K562 (cell line): Measurements from ENCODE around the gene MRPL38. TPM values are rescaled to one million over a fixed set of nuclear protein-coding genes. Genes with fewer than 3 reads are reported as not detected.

Experiments
- NFXL1 ChIP-seq: fragments of 450-650 bp; formaldehyde crosslinking; IDR thresholded peaks from 2 replicates; pipeline ENCODE4 v1.4.0; 2021; ENCODE audit warnings: mild to moderate bottlenecking
- PML ChIP-seq: IDR thresholded peaks from 2 replicates; pipeline ENCODE4 v1.6.1; 2012; ENCODE audit warnings: low read length, inconsistent platforms
- polyA plus RNA-seq, 8 experiments: library from polyadenylated mRNA; depleted of rRNA in 4 of 8; stranded (reverse) in 5 of 8; unstranded in 3 of 8; fragments of >200 nt; fragmentation: Nextera tagmentation in 2 of 8; fragmentation: Illumina TruSeq in 1 of 8; extraction: Ambion mirVana in 2 of 8; extraction: Trizol in 1 of 8; gene quantifications; 2 replicates each; pipeline versions ENCODE4 v1.2.1 to v1.2.3, GENCODE V29; 2011 to 2014; ENCODE audit warnings: inconsistent platforms in 1 of 8, missing spikeins in 1 of 8
- total RNA-seq, 7 experiments: library from RNA; depleted of rRNA in 6 of 7; stranded (reverse); fragments of >200 nt in 6 of 7; fragmentation: Illumina TruSeq in 2 of 7; extraction: Trizol in 2 of 7; gene quantifications; 2 replicates each; pipeline versions ENCODE4 v1.2.1 to v1.2.3, GENCODE V29; 2011 to 2021; ENCODE audit warnings: low replicate concordance in 1 of 7
- TF ChIP-seq, protein P1 (sequence below): fragments of 250-450 bp; sonication (Bioruptor Pico); IDR thresholded peaks from 2 replicates; pipeline ENCODE4 v1.5.0; 2021
- TF ChIP-seq, protein P2 (sequence below): sonication (generic); formaldehyde crosslinking; IDR thresholded peaks from 2 replicates; pipeline ENCODE4 v1.8.0; 2022; ENCODE audit warnings: mild to moderate bottlenecking, missing genetic modification reagents
- TF ChIP-seq, protein P3 (sequence below): fragments of 250-450 bp; sonication (Bioruptor Pico); IDR thresholded peaks from 2 replicates; pipeline ENCODE4 v1.8.0; 2021; ENCODE audit warnings: mild to moderate bottlenecking, moderate library complexity

MRPL38 gene
- total and polyA plus RNA-seq, 9 of the 15 experiments (the other 6 are each of a cell fraction or from before 2014, with no cell fraction given), result 4.5 to 154 (median 48.5) TPM

DNA sequence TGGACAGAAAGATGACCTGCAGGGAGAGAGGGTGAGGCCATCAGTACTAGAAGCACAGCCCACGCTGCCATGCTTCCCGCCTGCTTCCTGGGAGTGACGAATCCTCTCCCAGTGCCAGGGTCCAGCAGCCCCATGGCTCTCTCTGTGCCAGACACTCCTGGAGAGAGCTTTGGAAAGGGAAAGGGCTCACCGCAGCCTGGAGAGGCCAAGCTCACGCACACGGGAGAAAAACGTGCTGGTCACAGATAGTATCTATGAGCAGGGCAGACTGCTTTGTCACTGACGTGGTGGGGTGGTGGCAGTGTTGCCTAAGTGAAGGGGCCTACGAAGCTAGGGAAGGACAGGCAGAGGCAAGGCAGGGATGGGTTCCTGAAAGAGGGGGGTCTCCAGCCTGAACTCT is 55.0 kb downstream of the MRPL38 start (continued):
- TF ChIP-seq, protein P1, sequence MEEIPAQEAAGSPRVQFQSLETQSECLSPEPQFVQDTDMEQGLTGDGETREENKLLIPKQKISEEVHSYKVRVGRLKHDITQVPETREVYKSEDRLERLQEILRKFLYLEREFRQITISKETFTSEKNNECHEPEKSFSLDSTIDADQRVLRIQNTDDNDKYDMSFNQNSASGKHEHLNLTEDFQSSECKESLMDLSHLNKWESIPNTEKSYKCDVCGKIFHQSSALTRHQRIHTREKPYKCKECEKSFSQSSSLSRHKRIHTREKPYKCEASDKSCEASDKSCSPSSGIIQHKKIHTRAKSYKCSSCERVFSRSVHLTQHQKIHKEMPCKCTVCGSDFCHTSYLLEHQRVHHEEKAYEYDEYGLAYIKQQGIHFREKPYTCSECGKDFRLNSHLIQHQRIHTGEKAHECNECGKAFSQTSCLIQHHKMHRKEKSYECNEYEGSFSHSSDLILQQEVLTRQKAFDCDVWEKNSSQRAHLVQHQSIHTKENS (CRISPR knock-in tag), result no peak
- TF ChIP-seq, protein P2, sequence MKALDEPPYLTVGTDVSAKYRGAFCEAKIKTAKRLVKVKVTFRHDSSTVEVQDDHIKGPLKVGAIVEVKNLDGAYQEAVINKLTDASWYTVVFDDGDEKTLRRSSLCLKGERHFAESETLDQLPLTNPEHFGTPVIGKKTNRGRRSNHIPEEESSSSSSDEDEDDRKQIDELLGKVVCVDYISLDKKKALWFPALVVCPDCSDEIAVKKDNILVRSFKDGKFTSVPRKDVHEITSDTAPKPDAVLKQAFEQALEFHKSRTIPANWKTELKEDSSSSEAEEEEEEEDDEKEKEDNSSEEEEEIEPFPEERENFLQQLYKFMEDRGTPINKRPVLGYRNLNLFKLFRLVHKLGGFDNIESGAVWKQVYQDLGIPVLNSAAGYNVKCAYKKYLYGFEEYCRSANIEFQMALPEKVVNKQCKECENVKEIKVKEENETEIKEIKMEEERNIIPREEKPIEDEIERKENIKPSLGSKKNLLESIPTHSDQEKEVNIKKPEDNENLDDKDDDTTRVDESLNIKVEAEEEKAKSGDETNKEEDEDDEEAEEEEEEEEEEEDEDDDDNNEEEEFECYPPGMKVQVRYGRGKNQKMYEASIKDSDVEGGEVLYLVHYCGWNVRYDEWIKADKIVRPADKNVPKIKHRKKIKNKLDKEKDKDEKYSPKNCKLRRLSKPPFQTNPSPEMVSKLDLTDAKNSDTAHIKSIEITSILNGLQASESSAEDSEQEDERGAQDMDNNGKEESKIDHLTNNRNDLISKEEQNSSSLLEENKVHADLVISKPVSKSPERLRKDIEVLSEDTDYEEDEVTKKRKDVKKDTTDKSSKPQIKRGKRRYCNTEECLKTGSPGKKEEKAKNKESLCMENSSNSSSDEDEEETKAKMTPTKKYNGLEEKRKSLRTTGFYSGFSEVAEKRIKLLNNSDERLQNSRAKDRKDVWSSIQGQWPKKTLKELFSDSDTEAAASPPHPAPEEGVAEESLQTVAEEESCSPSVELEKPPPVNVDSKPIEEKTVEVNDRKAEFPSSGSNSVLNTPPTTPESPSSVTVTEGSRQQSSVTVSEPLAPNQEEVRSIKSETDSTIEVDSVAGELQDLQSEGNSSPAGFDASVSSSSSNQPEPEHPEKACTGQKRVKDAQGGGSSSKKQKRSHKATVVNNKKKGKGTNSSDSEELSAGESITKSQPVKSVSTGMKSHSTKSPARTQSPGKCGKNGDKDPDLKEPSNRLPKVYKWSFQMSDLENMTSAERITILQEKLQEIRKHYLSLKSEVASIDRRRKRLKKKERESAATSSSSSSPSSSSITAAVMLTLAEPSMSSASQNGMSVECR (CRISPR knock-in tag), result no peak
- no peak for TF ChIP-seq NFXL1
- TF ChIP-seq, protein P3, sequence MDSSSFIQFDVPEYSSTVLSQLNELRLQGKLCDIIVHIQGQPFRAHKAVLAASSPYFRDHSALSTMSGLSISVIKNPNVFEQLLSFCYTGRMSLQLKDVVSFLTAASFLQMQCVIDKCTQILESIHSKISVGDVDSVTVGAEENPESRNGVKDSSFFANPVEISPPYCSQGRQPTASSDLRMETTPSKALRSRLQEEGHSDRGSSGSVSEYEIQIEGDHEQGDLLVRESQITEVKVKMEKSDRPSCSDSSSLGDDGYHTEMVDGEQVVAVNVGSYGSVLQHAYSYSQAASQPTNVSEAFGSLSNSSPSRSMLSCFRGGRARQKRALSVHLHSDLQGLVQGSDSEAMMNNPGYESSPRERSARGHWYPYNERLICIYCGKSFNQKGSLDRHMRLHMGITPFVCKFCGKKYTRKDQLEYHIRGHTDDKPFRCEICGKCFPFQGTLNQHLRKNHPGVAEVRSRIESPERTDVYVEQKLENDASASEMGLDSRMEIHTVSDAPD (CRISPR knock-in tag), result no peak
- TF ChIP-seq PML, result no peak
